GM18520 (cell line): Measurements from ENCODE around the gene TEX14.

ENCODE experiments used
- ATAC-seq: cut with Tn5 transposase; IDR thresholded peaks from one replicate; pipeline ENCODE4 v1.9.1; 2021; ENCODE audit not compliant: unreplicated experiment

The TEX14 gene

DNA sequence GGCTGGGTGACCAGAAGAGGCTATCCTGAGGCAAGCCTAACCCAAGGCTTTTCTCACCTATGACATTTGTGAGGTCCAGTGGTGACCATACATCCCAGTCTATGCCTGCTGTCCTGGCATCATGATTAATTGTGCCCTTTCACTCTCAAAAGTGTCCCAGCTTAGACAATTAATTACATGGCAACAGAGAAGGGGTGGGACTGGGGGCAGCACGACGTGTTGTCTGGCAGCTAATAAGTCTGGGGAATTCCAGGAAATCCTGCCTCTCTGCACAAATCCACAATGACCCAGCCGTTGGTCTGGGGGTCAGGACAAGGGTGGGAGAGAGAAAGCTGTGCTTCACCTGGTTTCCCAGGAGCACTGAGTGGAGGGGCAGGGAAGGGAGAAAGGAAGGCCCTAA, 163.4 kb downstream of the TEX14 start:
- ATAC-seq: no peak

DNA sequence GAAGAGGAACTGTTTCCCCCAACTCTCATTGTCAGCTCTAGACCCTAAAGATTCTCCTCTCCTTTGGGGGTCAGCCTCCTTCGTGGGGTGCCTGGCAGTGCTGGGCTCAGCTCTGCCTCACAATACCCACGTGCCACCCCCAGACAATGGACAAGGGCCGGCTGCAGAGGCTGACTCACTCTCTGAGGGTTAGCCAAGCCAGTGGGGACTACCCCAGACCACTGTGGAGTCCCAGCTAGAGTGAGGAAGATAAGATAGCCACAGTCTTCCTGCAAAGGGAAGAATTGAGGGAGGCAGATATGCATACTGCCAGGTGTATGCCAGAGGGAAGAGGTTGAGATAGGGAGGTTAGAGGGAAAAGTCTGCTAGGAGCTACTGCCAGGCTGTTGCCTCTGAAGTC, 163.9 kb downstream of the TEX14 start:
- no peak for ATAC-seq

DNA sequence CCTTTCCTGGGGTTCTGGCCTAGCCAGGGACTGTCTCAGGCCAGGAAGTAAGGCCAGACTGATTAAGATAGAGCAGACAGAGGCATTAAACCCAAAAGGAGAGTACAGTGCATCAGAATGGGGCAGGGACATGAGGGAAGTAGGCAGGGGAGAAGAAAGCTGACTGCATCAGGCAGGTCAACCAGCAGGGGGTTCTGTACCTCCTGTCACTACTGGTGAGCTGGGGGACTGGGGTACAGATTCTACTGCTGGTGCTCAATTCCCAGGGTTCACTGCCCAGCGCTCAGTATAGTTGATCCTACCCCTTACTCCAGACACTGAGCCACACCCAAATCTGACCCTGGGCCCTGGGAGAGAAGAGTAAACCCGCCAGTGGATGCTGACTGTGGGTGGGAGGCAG, 164.5 kb downstream of the TEX14 start:
- no peak for ATAC-seq

DNA sequence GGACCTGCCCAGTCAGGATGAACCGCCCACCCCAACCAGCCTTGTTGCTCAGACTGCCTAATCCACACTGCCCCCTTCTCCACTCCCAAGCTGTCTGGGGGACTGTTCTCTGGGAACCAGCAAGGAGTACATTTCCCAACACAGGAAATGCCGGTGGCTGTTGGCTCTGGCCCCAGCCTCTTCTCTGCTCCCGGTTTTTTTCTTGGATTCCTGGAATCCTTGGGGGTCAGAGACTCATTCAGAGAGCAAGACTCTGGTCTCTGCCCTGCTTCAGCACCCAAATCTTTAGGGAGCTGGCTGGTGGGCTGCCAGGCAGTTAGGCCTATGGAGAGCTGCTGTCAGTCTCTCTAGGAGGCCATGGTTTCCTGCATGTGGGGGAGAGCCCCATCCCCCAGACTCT, 166.6 kb downstream of the TEX14 start:
- ATAC-seq: no peak

DNA sequence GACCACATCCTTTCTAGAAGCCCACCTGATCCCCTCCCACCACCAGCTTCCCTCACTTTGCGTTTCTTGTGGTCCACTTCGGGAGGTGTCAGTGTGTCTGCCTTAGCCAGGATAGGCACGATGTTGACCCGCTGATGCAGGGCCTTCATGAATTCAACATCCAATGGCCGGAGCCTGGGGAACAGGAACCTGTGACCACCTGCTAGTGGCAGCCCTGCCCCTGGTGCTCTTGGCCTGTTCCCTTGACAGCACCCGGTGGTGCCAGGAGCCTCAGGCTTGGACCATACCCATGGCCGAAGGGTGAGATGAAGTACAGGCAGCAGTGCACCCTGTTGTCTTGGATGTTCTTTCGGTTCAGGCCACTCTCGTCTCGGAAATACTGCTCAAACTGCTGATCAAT, 170.2 kb downstream of the TEX14 start:
- ATAC-seq: no peak

DNA sequence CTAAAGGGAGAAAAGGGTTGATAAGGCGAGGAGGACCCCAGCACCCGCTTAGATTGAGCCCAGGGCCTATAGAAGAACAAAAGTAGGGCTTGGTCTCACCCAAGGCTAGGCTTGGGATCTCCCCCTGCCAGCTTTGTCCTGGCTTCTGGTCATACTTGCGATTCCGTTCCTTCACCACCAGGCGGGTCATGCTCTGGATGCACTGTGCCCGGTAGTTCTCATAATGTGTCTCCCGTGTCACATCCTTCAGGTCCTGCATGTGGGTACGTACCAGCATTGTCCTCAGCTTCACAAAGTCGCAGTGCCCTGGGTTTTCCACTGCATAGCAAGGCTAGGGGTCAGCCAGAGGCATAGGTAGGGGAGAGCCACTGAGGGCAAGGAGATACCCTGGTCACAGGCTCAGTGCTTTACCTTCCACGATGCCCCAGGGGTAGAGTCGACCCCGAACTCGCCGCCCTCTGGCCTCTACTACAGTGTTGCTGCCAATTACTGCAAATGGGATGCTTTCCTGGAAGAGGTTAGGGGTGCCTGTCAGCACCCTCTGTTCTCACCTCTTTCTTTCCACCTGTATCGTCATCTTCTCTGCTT, 170.9 kb downstream of the TEX14 start:
- ATAC-seq: no peak

DNA sequence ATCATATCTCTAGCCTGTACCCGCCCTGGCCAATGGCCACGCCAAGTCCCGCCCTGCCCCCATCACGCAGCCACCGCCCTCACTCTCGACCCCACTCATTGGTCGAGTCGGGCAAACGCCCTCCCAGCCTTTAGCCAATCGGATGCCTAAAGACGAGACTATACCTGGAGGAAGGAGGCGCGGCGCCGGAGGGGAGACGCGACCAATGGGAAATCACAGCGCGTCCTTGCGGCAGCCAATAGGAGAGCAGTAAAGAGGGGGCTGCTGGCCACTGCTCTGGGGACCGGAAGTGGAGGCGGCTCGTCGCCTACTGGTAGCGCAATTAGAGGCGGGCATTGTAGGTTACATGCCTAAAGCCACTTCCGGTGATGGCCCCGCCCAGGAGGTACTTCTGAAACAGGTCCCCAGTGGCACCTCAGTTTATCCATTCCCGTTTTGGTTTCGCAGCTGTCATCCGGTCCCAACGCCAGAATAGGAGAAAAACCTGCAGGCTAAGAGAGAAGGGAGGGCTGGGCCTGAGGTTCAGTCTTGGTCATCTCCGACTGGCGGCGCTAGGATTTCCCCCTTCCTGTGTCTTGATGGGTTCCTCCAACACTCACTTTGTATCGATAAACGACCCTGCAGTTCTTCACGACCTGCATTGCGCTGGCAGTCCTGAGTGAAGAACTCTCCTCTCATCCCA, 173.8 kb downstream of the TEX14 start:
- peak; percentile 80 for ATAC-seq

DNA sequence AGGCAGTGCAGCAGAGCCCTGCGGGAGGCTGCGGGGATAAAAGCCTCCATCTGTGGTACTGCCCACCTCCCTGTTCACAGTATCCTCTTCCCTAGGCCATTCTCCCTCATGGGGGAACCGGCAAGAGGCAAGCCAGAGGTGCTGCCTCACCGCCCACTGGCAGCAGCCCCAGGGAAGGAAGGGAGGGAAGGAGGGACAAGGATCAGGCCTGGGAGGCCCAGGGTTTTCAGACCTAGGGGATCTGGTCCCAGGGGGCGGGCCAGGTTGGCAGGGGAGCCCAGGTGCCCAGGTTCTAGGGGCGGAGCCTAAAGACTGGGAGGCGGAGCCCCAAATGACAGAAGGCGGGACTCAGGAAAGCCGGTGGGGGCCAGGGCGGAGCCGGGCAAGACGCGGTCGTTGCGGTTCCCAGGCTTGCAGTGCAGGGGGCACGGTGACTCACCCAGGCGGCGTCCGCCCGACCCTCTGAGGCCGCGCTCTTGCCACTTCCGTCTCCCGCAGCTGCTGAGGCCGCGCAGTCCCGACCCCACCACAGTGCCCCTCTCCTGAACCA, 174.4 kb downstream of the TEX14 start:
- no peak for ATAC-seq

DNA sequence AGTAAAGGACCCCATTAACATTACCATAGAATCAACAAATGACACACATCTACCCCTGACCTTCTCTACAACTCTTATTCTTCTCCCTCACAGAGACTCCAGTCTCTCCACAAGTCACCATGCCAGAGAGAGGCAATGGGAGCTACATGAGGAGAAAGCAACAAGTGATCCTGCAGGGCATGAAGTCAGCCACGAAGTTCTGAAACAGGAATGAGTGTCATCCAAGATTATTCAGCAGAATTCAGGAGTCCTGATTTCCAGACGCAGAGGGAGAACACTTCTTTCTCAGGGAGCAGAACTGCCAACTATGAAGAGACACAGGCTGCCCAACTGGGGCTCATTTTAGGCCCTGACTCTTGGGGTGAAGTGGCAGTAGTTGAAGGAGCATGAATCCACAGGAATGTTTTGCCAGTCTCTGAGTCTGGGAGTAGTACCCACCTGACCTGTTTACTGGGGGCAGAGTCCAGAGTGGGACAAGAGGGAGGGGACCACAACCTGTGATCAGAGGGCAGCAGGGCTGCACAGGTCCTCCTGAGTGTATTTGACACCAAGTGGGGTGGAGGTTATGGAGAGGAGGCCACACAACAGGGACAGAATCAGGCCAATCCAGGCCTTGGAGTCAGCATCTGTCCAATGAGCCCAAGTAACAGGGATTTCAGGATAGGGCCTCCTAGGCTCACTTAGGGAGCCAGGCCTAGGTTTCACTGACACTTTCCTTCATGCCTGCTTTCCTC, 175.0 kb downstream of the TEX14 start:
- ATAC-seq: no peak

DNA sequence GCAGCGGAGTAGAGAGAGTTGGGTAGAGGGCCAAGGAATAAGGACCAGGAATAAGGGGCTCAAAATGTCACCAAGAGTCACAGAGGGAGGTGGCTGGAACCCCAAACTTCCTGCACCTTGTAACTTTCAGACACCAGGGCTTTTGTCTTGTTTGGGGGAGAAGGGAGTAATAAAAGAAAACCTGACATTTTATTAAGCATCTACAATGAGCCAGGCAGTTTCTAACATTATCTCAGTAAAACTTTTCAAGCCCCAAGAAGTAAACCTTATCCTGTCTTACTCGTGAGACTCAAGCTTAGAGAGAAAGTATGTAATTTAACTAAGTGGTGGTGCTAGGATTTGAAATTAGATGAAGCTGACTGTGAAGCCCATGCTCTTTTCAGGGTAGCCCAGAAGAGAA, 176.6 kb downstream of the TEX14 start:
- no peak for ATAC-seq

DNA sequence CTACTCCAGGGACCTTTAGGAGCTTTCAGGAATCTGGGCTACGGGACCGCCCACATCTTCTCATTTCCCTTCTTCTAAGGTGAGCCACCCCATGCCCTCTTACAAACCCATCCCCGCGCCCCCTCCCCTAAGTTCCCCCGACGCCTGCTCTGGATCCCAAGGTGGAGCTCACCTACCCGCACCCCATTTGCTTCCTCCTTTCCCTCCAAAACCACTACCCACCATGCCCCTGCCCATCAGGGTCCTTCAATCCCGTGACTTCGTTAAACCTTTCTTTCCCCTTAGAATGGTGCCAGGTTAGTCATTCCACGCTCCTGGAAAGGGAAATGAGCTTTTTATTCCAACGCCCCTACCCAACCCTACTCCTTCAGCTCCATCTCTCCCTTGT, 177.1 kb downstream of the TEX14 start:
- no peak for ATAC-seq

DNA sequence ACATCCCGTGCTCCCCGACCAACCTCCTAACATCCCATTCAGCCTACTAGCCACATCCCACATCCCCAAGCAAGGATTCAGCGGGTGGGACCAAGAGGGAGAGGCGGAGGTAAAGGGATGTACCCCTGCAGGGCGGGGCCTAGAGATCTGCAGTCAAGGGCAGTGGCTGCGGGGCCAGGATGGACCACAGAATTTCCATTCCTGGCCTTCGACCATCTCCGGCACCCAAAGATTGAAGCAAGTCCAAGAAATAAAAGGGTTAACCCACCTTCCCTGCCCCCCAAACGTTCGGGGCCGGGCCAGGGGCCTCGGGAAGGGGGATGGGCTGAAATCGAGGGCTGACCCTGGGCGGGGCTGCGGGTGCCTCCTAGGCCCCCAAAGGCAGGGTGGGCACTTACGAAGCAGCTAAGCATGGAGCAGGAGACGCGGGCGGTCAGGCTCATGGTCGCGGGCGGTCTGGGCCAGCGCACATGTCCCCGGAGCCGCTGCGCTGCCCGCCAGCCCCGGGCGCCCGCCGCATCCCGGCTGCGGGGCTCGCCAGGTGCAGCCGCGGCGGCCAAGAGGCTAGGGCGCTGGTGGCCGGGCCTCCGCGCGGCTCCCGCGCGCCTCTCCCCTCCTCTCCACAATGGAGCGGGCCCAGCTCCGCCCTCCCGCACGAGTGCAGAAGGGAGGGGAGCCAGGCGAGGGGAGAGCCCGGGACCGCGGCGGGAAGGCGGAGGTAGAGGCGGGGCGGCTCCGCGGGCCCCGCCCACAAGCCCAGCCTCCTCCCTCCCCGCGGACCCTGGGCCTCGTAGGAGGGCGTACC, 177.7 kb downstream of the TEX14 start, which contains the start of gene MTMR4:
Gene MTMR4 (minus strand): TSS at position 674 of the 805 bp plus-strand sequence. CDS start 231 bp downstream, at position 443.
- ATAC-seq: no peak

DNA sequence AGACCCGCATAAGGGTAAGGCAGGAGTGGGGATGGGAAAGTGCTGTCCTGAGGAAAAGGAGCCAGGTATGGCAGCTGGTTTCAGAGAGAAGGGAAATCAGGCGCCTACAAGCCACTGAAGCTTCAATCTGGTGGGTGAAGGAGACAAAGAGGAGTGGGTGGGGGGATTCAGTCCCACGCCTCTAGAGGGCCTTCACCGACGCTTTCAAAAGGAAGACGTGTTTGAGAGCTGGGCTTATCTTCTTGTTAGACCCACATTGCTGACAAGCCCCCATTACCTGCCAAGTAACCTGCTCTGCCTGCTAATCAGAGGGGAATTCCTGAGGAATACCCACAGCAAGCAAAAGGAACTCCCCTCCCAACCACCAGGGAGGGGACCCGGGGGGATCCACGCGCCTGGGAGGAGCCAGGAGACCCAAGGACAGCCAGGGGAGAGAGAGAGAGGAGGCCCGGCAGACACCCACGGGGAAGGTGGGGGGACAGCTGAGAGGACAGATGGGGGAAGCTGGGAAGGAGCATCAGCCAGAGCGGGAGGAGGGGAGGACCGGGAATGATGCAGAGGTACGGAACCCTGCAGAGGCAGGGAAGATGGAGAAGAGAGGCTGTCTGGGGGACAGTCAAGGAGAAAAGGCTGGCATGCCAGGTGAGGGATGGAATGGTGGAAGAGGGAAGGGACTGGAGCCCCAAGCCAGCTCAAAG, 178.4 kb downstream of the TEX14 start:
- ATAC-seq: no peak

DNA sequence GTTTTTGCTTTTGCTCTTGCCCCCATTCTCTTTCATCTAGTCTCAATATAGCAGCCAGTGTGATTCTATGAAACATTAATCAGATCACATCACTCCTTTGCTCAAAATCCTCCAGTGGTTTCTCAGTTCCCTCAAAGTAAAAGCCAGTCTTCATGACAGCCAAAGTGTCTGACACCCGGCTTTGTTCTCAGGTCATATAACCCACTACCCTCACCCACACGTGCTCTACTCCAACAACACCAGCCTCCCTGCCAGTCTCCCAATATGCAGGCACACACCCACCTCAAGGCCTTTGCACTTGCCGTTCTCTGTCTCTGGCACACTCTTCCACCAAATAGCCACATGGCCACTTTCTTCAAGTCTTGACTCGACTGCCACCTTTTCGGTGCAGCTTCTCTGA, 181.8 kb downstream of the TEX14 start:
- no peak for ATAC-seq

DNA sequence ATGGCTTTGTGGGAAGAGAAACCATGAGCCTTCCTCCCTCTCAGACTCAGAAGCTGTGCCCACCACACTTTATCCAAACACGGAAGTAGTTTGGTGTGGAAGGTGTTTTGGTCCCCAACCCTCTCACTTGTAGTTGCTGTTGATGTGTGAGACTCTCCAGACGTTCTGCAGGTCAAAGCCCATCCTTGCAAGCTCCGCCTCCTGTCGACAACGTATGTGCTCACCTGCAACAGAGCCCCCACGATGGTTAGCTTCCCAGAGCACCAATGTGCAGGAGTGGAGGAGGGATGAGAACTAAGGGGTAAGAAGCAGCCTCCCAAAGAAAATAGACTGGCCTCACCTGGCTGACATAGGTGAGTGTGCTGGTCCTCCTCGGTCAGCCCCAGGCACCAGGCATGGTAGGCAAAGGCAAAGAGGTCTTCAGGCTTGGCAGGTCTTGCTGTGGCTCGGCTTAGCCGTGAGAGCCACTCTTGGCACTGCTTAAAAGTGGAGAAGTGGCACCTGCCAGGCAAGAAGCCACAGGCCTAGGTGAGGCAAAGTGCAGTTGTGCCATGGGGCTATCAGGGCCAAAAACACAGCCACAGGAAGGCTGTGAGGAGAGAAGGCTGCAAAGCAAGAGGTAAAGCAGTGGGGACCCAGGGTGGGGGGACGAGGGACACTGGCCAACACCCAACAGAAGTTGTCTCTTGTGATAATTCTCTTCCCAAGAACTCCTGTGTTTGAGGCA, 183.3 kb downstream of the TEX14 start:
- ATAC-seq: no peak

DNA sequence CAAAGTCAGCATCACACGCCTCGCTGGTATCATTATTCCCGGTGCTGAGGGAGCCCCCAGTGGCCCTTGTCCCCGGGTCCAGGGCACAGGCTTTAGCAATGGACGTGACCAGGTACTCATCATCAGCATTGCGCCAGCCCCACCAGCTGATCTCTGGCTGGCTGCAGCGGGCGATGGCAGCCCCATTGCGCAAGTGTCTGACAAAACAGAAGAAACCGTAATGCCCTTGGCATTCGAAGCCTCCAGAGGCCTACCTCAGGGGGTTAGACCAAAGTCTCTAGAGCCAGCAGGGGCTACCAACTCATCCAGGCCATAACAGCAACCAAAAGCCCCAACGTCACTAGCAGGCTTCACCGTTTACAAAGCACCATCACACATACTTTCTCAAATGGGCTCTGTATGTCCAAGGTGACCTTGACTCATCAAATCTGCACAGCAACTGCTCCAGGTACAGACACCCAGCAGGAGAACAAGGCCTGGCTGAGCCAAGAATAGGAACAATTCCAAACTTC, 184.7 kb downstream of the TEX14 start:
- no peak for ATAC-seq
